ENCODE measurements around the gene MAPRE2.
A peak's percentile ranks its signal among the peaks of the same experiment; 100 is the strongest.
"Not testable (repeated sequence)": the region's sequence is repeated elsewhere in the genome, so short reads cannot be mapped to it uniquely, and the experiment has no call there.

MAPRE2 gene

DNA sequence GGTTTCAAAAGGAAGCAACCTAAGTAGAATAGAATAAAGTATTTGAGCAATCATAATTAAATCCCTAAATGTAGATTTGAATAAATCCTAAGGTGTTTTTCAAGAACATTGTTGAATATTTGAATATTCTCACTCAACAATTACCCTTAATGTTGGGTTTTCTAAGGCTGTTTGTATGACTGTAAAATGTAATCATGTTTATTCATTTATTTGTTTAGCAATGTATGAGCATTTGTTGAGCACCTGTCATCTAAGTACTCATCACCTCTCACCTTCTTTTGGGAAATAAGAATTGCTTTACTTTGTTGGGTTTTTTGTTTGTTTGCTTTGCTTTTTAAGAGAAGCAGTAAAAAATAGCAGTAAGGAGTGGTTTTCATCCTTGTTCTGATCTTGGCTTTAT is 66.0 kb downstream of the MAPRE2 start:
- TF ChIP-seq, protein P1, sequence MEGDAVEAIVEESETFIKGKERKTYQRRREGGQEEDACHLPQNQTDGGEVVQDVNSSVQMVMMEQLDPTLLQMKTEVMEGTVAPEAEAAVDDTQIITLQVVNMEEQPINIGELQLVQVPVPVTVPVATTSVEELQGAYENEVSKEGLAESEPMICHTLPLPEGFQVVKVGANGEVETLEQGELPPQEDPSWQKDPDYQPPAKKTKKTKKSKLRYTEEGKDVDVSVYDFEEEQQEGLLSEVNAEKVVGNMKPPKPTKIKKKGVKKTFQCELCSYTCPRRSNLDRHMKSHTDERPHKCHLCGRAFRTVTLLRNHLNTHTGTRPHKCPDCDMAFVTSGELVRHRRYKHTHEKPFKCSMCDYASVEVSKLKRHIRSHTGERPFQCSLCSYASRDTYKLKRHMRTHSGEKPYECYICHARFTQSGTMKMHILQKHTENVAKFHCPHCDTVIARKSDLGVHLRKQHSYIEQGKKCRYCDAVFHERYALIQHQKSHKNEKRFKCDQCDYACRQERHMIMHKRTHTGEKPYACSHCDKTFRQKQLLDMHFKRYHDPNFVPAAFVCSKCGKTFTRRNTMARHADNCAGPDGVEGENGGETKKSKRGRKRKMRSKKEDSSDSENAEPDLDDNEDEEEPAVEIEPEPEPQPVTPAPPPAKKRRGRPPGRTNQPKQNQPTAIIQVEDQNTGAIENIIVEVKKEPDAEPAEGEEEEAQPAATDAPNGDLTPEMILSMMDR (conservative IDR thresholded peaks at IDR 0.05; ENCODE audit: low read depth, low read length): no peak

DNA sequence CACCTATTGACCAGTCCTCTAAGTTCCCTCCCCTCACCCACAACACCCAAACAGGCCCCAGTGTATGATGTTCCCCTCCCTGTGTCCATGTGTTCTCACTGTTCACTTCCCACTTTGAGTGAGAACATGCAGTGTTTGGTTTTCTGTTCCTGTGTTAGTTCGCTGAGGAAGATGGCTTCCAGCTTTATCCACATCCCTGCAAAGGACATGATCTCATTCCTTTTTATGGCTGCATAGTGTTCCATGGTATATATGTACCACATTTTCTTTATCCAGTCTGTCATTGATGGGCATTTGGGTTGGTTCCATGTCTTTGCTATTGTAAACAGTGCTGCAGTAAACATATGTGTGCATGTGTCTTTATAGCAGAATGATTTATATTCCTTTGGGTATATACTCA is 66.9 kb downstream of the MAPRE2 start:
- not testable (repeated sequence) for DNase-seq (ENCODE audit: low read depth); H3K4me3 ChIP-seq (ENCODE audit: low read depth, low read length)

More for the DNA sequence above, 66.0 kb downstream of the MAPRE2 start:
- H3K4me3 ChIP-seq (ENCODE audit: low read depth, low read length): no peak overlapping the region
- no peak for DNase-seq (ENCODE audit: low read depth)

- TF ChIP-seq, protein P1 (conservative IDR thresholded peaks at IDR 0.05; ENCODE audit: low read depth, low read length): no peak
- no peak overlapping the region for H3K4me3 ChIP-seq (ENCODE audit: low read depth, low read length)
- no peak for DNase-seq (ENCODE audit: low read depth)
These were observed 68.8 kb downstream of the MAPRE2 start for GRCh38 chr18:35110059-35110458.

- peak; percentile 70 for DNase-seq (ENCODE audit: low read depth)
- TF ChIP-seq, protein P1 (conservative IDR thresholded peaks at IDR 0.05; ENCODE audit: low read depth, low read length): no peak
- no peak overlapping the region for H3K4me3 ChIP-seq (ENCODE audit: low read depth, low read length)
These were observed 69.6 kb downstream of the MAPRE2 start for GRCh38 chr18:35110554-35111485.

- DNase-seq (ENCODE audit: low read depth): no peak
- TF ChIP-seq, protein P1 (conservative IDR thresholded peaks at IDR 0.05; ENCODE audit: low read depth, low read length): no peak
- H3K4me3 ChIP-seq (ENCODE audit: low read depth, low read length): no peak overlapping the region
These were observed 71.5 kb downstream of the MAPRE2 start for GRCh38 chr18:35112696-35113095.

GRCh38 chr18:35114305-35114704 is 73.1 kb downstream of the MAPRE2 start:
- TF ChIP-seq, protein P1 (conservative IDR thresholded peaks at IDR 0.05; ENCODE audit: low read depth, low read length): no peak
- H3K4me3 ChIP-seq (ENCODE audit: low read depth, low read length): no peak overlapping the region

GRCh38 chr18:35116784-35117318 is 75.6 kb downstream of the MAPRE2 start:
- TF ChIP-seq, protein P1 (conservative IDR thresholded peaks at IDR 0.05; ENCODE audit: low read depth, low read length): no peak
- no peak for DNase-seq (ENCODE audit: low read depth)
- H3K4me3 ChIP-seq (ENCODE audit: low read depth, low read length): no peak overlapping the region

More at GRCh38 chr18:35114305-35114704, 73.1 kb downstream of the MAPRE2 start:
- no peak for DNase-seq (ENCODE audit: low read depth)

Data from choroid plexus epithelial cell (primary cell).